ENCODE data around the gene TDRD12.
"Not testable (repeated sequence)": the region's sequence is repeated elsewhere in the genome, so short reads cannot be mapped to it uniquely, and the experiment has no call there.

TDRD12 gene

DNA sequence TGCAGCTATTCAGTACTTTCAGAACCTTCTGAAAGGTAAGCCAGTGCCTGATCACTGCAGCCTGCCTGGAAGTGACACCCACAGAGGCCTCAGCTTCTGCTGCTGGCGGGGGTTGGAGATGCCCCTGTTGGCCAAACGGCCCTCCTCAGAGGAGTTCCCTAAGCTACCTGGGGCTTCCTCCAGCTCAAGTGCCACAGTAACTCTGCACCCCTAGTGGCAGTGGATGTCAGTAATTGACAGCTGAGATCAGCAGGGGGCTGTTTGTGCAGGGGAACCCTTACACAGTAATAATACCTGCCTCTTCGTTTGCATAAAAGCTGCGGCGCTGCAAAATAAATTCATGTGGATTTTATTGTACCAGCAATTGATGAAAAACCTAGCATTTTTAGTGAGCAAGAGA lies 28.9 kb downstream of the TDRD12 start:
- DNase-seq, result peak; percentile 41 to 67 (median 52)

GRCh38 chr19:32748948-32749347 lies 29.4 kb downstream of the TDRD12 start:
- no peak for DNase-seq

DNA sequence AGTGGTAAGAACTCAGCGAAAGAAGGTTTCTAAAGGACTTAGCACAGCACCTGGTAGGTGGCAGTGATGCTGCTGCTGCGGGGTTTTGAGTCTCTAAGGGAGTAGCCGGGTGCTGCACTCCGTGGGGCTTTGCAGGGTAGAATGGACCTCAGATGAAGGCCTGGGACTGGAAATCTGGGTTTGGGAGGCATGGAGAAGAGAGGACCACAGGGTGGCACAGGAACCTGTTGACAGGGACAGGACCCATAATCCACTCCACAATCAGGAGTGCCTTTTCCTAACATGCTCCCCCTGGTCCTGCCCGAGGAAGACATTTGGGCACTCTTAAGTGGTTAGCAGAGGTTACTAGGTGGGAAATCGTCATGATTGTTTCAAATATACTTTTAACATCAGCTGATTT lies 29.8 kb downstream of the TDRD12 start:
- no peak for DNase-seq

- peak in 1 of 3 experiments; percentile 6 for DNase-seq
Observed at GRCh38 chr19:32750441-32751055, 31.0 kb downstream of the TDRD12 start.

GRCh38 chr19:32751066-32751465 lies 31.5 kb downstream of the TDRD12 start:
- no peak for DNase-seq

DNA sequence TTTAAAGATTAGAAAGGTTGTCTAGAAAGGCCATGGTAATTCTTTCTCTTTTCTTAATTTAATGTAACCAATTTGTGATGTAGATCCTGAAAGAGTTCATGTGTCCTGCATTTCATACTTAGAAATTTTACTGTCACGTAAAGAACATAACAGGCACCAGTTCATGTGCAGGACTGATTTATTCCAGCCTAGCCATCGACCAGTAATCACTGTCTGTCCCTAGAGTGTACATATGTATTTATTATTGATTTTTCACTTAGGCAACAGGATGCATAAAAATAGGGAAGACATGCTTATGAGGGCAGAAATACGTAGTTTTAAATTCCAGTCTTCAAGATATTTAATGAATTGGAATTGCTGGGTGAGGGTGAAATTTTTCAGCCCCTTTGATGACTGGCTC lies 37.6 kb downstream of the TDRD12 start:
- DNase-seq, result no peak

DNA sequence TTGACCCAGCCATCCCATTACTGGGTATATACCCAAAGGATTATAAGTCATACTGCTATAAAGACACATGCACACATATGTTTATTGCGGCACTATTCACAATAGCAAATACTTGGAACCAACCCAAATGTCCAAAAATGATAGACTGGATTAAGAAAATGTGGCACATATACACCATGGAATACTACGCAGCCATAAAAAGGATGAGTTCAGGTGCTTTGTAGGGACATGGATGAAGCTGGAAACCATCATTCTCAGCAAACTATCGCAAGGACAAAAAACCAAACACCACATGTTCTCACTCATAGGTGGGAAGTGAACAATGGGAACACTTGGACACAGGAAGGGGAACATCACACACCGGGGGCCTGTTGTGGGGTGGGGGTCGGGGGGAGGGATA lies 45.8 kb downstream of the TDRD12 start:
- DNase-seq, result not testable (repeated sequence)

DNA sequence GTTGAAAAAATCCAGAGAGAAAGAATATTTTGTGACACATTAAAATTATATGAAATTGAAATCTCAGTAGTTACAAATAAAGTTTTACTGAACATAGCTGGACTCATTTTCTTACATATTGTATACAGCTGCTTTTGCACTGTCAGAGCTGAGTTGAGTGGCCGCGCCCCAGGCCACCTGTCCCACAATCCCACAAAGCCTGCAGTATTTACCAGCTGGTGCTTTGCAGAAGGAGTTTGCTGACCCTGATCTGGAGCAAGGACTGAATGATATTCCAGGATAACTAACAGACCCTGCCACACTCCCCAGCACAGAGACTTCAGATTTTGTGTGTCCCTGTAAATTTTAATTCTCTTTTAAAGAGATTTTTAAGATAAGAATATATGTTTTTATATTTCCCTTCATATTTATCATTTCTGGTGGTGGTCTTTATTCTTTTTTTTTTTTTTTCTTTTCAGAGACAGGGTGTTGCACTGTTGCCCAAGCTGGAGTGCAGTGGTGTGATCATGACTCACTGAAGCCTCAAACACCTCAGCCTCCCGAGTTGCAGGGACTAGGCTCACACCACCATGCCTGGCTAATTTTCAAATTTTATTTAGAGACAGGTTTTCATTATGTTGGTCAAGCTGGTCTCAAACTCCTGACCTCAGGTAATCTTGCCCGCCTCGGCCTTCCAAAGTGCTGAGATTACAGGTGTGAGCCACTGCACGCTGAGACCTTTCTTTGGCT lies 48.5 kb downstream of the TDRD12 start:
- peak in 1 of 3 experiments; percentile 46 for DNase-seq

GRCh38 chr19:32771596-32771995 lies 52.0 kb downstream of the TDRD12 start:
- DNase-seq, result no peak

DNA sequence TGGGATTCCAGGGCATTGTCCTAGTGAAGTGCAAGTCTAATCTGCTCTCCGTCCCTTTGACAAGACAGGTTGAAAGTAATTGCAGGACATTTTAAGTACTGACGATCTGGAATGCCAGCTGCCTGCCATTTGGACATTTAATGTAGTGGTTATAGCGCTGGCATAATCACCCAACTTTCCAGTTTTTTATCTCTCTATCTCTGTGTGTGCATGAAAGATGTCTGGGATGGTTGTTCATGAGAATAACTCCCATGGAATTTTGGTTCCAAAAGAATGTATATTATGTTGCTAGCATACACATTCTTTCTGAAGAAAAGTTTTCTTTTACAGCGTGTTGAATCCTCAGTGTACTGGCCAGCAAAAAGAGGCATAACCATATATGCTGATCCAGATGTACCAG lies 53.6 kb downstream of the TDRD12 start:
- DNase-seq, result no peak

DNA sequence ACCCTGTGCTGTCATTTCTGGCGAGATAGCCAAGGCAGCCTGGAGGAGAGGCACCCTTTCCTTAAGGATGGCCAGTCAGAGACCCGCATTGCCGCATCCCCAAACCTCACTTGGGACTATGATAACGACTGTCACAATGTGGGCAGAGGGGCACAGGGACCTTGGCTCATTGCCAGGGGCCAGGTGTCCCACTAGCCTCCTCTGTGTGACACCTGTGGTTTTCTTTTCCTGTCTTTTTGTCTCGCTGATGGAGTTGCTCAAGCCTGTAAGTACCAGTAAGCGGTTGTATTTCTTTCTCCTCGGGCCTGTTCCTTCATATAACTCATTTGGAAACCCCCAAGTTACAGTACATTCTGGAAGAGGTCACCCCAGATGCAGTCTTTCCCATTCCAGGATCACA lies 59.5 kb downstream of the TDRD12 start:
- no peak for DNase-seq

- no peak for DNase-seq
Observed at GRCh38 chr19:32781280-32781679, 61.7 kb downstream of the TDRD12 start.

DNA sequence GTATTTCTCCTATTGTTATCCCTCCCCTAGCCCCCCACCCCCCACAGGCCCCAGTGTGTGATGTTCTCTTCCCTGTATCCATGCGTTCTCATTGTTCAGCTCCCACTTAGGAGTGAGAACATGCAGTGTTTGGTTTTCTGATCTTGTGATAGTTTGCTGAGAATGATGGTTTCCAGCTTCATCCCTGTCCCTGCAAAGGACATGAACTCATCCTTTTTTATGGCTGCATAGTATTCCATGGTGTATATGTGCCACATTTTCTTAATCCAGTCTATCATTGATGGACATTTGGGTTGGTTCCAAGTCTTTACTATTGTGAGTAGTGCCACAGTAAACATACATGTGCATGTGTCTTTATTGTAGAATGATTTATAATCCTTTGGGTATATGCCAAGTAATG lies 62.5 kb downstream of the TDRD12 start:
- DNase-seq, result not testable (repeated sequence)

GRCh38 chr19:32787161-32787813 lies 67.7 kb downstream of the TDRD12 start:
- DNase-seq, result peak in 1 of 3 experiments; percentile 32

GRCh38 chr19:32787895-32788294 lies 68.3 kb downstream of the TDRD12 start:
- DNase-seq, result not testable (repeated sequence)

GRCh38 chr19:32789429-32789828 lies 69.9 kb downstream of the TDRD12 start:
- no peak for DNase-seq

GRCh38 chr19:32798201-32798600 lies 78.6 kb downstream of the TDRD12 start:
- DNase-seq, result peak; percentile 20 to 82 (median 21)

DNA sequence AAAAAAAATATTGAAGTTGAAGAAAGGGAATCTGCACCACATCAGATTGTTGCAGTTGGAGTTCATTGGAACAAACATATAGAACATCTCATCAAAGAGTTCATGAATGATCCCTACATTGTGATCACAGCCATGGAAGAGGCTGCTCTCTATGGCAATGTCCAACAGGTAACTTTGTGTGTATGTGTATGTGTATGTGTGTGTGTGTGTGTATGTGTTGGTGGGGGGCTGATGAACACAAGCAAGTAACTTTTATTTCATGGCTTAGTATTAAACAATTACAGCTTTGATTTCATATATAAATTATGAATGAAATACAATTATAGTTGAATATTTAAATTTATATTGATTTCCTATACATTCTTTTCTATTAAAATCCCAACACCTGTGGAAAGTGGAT lies 80.6 kb downstream of the TDRD12 start:
- DNase-seq, result no peak

GRCh38 chr19:32800754-32801153 lies 81.2 kb downstream of the TDRD12 start:
- DNase-seq, result no peak

DNA sequence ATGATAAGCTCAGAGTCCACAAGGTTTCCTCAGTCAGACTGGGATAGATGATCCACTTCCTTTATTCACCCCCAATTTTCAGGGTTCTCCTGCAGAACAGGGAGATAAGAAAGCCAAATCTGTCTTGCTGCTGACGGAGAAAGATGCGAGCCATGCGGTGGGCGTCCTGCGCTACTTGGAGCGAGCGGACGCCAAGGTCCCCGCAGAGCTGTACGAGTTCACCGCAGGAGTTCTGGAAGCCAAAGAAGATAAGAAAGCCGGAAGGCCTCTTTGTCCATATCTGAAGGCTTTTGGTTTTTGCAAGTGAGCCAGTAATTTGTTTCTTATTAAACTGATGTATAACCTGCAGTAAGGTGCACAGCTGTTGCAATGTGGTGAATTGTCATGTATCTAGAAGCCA lies 83.3 kb downstream of the TDRD12 start:
- DNase-seq, result no peak

- no peak for DNase-seq
Observed at GRCh38 chr19:32808236-32808635, 88.7 kb downstream of the TDRD12 start.

DNA sequence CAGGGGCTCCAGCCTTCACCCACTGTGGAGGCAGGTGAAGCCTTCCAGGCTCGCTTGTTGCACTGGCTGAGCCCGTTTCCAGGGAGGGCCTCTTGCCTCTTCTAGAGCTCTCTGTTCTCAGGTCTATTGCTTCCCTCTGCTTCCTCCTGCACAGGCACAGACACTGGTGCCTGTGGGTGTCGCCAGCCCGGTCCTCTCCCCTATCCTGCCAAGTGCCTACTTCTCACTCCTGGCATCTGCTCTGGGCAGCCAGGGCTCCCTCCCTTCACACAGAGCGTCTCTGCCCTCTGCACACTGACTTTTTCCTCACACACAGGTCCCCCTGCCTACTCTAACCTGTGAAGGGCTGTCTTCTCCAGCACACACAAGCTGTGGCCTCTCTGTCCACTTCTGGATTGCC lies 89.7 kb downstream of the TDRD12 start:
- DNase-seq, result no peak

DNA sequence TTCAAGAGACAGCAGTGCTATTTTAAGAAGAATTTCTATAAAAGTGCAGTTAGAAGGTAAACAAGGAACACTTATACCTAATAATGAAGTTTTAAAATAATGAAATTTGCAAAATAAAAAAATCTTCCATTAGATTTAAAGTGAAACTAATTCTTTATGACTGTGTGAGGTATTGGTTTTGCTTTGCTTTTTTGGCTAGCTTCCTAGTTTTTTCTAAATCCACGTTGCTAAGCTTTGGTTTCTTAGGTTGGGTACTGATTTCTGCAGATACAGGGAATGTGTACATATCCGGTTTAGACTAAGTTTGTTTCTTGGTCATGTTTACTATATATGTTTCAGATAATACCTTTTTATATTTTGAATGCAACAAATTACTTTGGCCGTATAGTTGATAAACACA lies 90.2 kb downstream of the TDRD12 start:
- DNase-seq, result no peak

DNA sequence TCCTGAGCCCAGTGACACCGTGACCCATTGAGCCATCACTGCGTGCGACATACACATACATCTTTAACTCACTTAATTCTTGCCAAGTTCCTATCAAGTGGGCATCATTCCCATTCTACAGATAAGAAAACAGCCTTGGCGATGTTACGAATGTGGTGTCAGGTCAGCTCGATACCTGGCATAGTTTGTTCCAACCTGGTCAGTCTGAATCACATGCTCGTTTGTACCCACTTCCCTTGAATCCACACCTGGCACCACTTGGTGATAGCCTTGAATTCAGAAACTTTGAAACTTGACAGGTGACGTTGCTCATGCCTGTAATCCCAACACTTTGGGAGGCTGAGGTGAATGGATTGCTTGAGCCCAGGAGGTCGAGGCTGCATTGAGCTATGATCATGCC lies 90.9 kb downstream of the TDRD12 start:
- DNase-seq, result no peak
